ENCODE data around the gene MAP7D1. TPM values are rescaled to one million over a fixed set of nuclear protein-coding genes. Genes with fewer than 3 reads are reported as not detected.

The MAP7D1 gene
- total and polyA plus RNA-seq, 2 of the 13 experiments (the other 11 are each of a cell fraction or from before 2014, with no cell fraction given) = 5.6 to 7.2 TPM

GRCh38 chr1:36156329-36157114 is 562 bp downstream of the MAP7D1 start (continued):
- TF ChIP-seq ASH2L (IDR thresholded peaks at IDR 0.05; ENCODE audit: insufficient read length, low read depth, low read length) (peak; percentile 39), SCMH1 (CRISPR knock-in tag; IDR thresholded peaks at IDR 0.05; ENCODE audit: borderline replicate concordance) (no peak), ZFP41 (CRISPR knock-in tag; IDR thresholded peaks at IDR 0.05; ENCODE audit: borderline replicate concordance) (no peak), EEA1 (CRISPR knock-in tag; IDR thresholded peaks at IDR 0.05; ENCODE audit: borderline replicate concordance) (no peak), PRDM10 (CRISPR knock-in tag; IDR thresholded peaks at IDR 0.05; ENCODE audit: low read depth) (peak; percentile 84)
- TF ChIP-seq, protein P1, sequence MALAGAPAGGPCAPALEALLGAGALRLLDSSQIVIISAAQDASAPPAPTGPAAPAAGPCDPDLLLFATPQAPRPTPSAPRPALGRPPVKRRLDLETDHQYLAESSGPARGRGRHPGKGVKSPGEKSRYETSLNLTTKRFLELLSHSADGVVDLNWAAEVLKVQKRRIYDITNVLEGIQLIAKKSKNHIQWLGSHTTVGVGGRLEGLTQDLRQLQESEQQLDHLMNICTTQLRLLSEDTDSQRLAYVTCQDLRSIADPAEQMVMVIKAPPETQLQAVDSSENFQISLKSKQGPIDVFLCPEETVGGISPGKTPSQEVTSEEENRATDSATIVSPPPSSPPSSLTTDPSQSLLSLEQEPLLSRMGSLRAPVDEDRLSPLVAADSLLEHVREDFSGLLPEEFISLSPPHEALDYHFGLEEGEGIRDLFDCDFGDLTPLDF (CRISPR knock-in tag; IDR thresholded peaks at IDR 0.05) = no peak
